GM06990 (cell line): ENCODE data around the gene GLS.
"Not testable (repeated sequence)": the region's sequence is repeated elsewhere in the genome, so short reads cannot be mapped to it uniquely, and the experiment has no call there.

Experiments used
- DNase-seq: peaks from one replicate; pipeline ENCODE4 v3.0.0-alpha.2; 2011; ENCODE audit not compliant: insufficient read length; ENCODE audit errors: extremely low read depth
- H3K27me3 ChIP-seq: replicated peaks from 2 replicates; pipeline ENCODE4 v1.6.0; 2011; ENCODE audit warnings: low read length; ENCODE audit not compliant: control insufficient read depth, insufficient read depth
- H3K36me3 ChIP-seq: 2 replicates; pipeline ENCODE4 v1.5.1; 2011; ENCODE audit warnings: low read length; ENCODE audit not compliant: control insufficient read depth, insufficient read depth
- H3K4me3 ChIP-seq: replicated peaks from 2 replicates; pipeline ENCODE4 v1.5.1; 2011; ENCODE audit warnings: low read depth, mild to moderate bottlenecking, control low read depth, low read length
- TF ChIP-seq, protein P1 (sequence below): IDR thresholded peaks from 2 replicates; pipeline ENCODE4 v1.5.1; 2011; ENCODE audit warnings: low read length, control low read depth, mild to moderate bottlenecking, inconsistent platforms; ENCODE audit not compliant: insufficient read depth, poor library complexity, severe bottlenecking

GLS gene

GRCh38 chr2:190953257-190953656, 72.6 kb downstream of the GLS start:
- H3K27me3 ChIP-seq: no peaks in the 10 kb centered on the region
- DNase-seq: no peak
- TF ChIP-seq, protein P1, sequence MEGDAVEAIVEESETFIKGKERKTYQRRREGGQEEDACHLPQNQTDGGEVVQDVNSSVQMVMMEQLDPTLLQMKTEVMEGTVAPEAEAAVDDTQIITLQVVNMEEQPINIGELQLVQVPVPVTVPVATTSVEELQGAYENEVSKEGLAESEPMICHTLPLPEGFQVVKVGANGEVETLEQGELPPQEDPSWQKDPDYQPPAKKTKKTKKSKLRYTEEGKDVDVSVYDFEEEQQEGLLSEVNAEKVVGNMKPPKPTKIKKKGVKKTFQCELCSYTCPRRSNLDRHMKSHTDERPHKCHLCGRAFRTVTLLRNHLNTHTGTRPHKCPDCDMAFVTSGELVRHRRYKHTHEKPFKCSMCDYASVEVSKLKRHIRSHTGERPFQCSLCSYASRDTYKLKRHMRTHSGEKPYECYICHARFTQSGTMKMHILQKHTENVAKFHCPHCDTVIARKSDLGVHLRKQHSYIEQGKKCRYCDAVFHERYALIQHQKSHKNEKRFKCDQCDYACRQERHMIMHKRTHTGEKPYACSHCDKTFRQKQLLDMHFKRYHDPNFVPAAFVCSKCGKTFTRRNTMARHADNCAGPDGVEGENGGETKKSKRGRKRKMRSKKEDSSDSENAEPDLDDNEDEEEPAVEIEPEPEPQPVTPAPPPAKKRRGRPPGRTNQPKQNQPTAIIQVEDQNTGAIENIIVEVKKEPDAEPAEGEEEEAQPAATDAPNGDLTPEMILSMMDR: no peak
- H3K4me3 ChIP-seq: no peak overlapping the region
- H3K36me3 ChIP-seq: no peaks in the 10 kb centered on the region

GRCh38 chr2:190959911-190960788, 79.5 kb downstream of the GLS start:
- TF ChIP-seq, protein P1: no peak
- no peak for DNase-seq
- H3K27me3 ChIP-seq: no peaks in the 10 kb centered on the region
- peaks cover 5% of the 10 kb centered on the region for H3K36me3 ChIP-seq
- H3K4me3 ChIP-seq: no peak overlapping the region

DNA sequence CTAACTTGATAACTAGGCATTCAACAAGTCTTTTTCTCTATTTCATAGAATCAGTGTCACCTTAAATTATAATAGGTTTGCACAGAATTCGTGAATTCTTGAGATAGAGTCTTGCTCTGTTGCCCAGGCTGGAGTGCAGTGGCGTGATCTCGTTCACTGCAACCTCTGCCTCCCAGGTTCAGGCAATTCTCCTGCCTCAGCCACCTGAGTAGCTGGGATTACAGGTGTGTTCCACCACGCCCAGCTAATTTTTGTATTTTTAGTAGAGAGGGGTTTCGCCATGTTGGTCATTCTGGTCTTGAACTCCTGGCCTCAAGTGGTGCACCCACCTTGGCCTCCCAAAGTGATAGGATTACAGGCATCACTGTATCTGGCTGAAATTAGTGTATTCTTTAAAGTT, 80.5 kb downstream of the GLS start:
- DNase-seq, H3K4me3 ChIP-seq, H3K27me3 ChIP-seq: not testable (repeated sequence)
- H3K36me3 ChIP-seq: peaks cover 11% of the 10 kb centered on the region

- no peak for DNase-seq
Observed at GRCh38 chr2:190961918-190962487, 81.4 kb downstream of the GLS start.

DNA sequence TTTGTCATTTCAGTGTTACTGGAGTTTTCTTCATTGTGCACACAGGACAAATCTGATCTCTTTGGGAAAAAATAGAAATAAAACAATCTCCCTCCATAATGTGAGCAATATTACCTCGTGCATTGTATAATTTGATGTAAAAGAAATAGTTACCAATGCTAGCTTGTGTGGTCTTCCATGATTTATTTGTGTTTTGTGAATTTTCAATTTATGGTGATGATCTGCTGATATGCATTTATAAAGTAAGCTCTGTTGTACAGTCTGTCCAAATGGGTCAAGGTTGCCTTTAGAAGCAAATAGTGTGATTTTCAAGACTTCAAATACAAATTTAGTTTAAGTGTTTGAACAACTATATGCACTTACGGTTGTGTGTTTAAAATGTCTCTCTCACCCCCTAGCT, 82.5 kb downstream of the GLS start:
- Histone ChIP-seq H3K36me3 (peaks cover 15% of the 10 kb centered on the region), H3K4me3 (no peak overlapping the region), H3K27me3 (no peaks in the 10 kb centered on the region)
- TF ChIP-seq, protein P1: no peak
- no peak for DNase-seq

More at GRCh38 chr2:190961918-190962487, 81.4 kb downstream of the GLS start:
- Histone ChIP-seq H3K36me3 (peaks cover 14% of the 10 kb centered on the region), H3K4me3 (no peak overlapping the region), H3K27me3 (no peaks in the 10 kb centered on the region)
- TF ChIP-seq, protein P1: no peak

- H3K4me3 ChIP-seq: no peak overlapping the region
- H3K36me3 ChIP-seq: peaks cover 17% of the 10 kb centered on the region
- no peak for DNase-seq
- H3K27me3 ChIP-seq: no peaks in the 10 kb centered on the region
- TF ChIP-seq, protein P1: no peak
Observed at GRCh38 chr2:190964170-190964795, 83.7 kb downstream of the GLS start.
